ENCODE results near the gene WDR73. TPM values are rescaled to one million over a fixed set of nuclear protein-coding genes. Genes with fewer than 3 reads are reported as not detected.

The WDR73 gene
- total RNA-seq, 1 experiment from 2014 or later: 53.1 TPM

GRCh38 chr15:84656972-84657371, 2.9 kb upstream of the WDR73 start:
- Mint-ChIP-seq H3K27me3 (ENCODE audit: unreplicated experiment) (no peaks in the 10 kb centered on the region), H3K4me3 (ENCODE audit: low read depth, unreplicated experiment) (peak overlapping the region; percentile 74), H3K4me1 (ENCODE audit: low read depth, unreplicated experiment) (peaks cover 39% of the 10 kb centered on the region), H3K36me3 (ENCODE audit: insufficient read depth, unreplicated experiment) (peaks cover 87% of the 10 kb centered on the region), H3K9me3 (ENCODE audit: low read depth, unreplicated experiment) (no peaks in the 10 kb centered on the region), H3K27ac (ENCODE audit: unreplicated experiment) (no peak overlapping the region)
- TF ChIP-seq, protein P1, sequence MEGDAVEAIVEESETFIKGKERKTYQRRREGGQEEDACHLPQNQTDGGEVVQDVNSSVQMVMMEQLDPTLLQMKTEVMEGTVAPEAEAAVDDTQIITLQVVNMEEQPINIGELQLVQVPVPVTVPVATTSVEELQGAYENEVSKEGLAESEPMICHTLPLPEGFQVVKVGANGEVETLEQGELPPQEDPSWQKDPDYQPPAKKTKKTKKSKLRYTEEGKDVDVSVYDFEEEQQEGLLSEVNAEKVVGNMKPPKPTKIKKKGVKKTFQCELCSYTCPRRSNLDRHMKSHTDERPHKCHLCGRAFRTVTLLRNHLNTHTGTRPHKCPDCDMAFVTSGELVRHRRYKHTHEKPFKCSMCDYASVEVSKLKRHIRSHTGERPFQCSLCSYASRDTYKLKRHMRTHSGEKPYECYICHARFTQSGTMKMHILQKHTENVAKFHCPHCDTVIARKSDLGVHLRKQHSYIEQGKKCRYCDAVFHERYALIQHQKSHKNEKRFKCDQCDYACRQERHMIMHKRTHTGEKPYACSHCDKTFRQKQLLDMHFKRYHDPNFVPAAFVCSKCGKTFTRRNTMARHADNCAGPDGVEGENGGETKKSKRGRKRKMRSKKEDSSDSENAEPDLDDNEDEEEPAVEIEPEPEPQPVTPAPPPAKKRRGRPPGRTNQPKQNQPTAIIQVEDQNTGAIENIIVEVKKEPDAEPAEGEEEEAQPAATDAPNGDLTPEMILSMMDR (IDR thresholded peaks at IDR 0.05; ENCODE audit: unreplicated experiment): no peak
- intact Hi-C loops (cut with micrococcal nuclease; ENCODE audit: unreplicated experiment): loop anchor here (5.0 kb wide), 3 partner anchors 60 to 270 kb away; partner anchors contain the start of gene SEC11A
- CTCF ChIA-PET: interaction anchor here (0.9 kb wide), 1 partner anchor 278 kb away, joined by 3 read pairs; no protein-coding TSS in a partner anchor
- DNase-seq: no peak
- no TSS peak for BruUV-seq (replicated peaks)

DNA sequence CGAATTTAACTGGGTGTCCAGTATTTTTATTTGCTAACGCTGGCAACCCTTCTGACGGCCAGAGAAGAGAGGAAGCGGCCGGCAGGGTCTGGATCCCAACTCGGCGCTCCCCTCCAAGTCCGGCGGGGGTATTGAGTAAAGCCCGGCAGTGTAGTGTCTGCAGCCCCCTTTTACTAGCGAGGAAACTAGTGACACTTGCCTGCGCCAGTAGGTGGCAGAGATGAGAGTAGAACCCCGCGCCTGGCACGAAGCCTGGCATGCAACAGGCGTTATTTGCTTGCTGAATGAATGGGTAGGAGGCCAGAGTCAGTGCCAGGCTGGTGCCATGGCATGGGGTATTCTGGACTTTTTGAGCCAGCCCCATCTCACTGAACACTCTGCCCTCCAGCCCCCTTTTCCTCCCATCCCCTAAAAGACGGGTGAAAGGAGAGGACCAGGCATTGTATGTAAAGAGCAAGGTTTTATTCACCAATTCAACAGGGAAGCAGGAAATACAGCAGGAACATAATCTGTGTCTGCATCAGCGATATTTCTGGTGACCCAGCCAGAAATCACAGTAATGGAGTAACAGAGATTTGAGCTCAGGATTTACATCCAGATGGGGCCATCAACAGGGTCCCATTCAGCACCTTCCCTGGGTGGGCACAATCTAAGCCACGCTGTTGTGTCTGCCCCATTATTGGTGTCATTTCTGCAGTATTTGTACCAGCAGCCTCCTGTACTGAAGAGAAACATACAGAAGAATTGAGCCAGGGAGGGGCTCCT, 788 bp upstream of the WDR73 start:
- intact Hi-C loops (cut with micrococcal nuclease; ENCODE audit: unreplicated experiment): loop anchor here (2.0 to 5.0 kb wide), 4 partner anchors 58 to 272 kb away; partner anchors contain the start of gene SEC11A
- Mint-ChIP-seq H3K27me3 (ENCODE audit: unreplicated experiment) (no peaks in the 10 kb centered on the region), H3K4me1 (ENCODE audit: low read depth, unreplicated experiment) (peaks cover 49% of the 10 kb centered on the region), H3K9me3 (ENCODE audit: low read depth, unreplicated experiment) (no peaks in the 10 kb centered on the region), H3K36me3 (ENCODE audit: insufficient read depth, unreplicated experiment) (peaks cover 82% of the 10 kb centered on the region), H3K4me3 (ENCODE audit: low read depth, unreplicated experiment) (peak overlapping the region; percentile 98), H3K27ac (ENCODE audit: unreplicated experiment) (peak overlapping the region; percentile 98)
- TSS peak; percentile 90 for BruUV-seq (replicated peaks)
- peak; percentile 81 for DNase-seq
- TF ChIP-seq, protein P1 (IDR thresholded peaks at IDR 0.05; ENCODE audit: unreplicated experiment): peak; percentile 80
- CTCF ChIA-PET: interaction anchor here (0.8 to 0.9 kb wide), 4 partner anchors 48 to 84 kb away, joined by 3 to 4 read pairs (median 4); no protein-coding TSS in a partner anchor

GRCh38 chr15:84653584-84653909, 536 bp downstream of the WDR73 start:
- Mint-ChIP-seq H3K27ac (ENCODE audit: unreplicated experiment) (peak overlapping the region; percentile 98), H3K36me3 (ENCODE audit: insufficient read depth, unreplicated experiment) (peaks cover 82% of the 10 kb centered on the region), H3K9me3 (ENCODE audit: low read depth, unreplicated experiment) (no peaks in the 10 kb centered on the region), H3K27me3 (ENCODE audit: unreplicated experiment) (no peaks in the 10 kb centered on the region), H3K4me1 (ENCODE audit: low read depth, unreplicated experiment) (peaks cover 40% of the 10 kb centered on the region), H3K4me3 (ENCODE audit: low read depth, unreplicated experiment) (peak overlapping the region; percentile 98)
- BruUV-seq (replicated peaks): no TSS peak
- TF ChIP-seq, protein P1 (IDR thresholded peaks at IDR 0.05; ENCODE audit: unreplicated experiment): no peak
- CTCF ChIA-PET: interaction anchor here (0.6 to 1.2 kb wide), 2 partner anchors 9 to 65 kb away, joined by 3 read pairs; no protein-coding TSS in a partner anchor
- no peak for DNase-seq
- intact Hi-C loops (cut with micrococcal nuclease; ENCODE audit: unreplicated experiment): no loop called here

- H3K27ac Mint-ChIP-seq (ENCODE audit: unreplicated experiment): no peak overlapping the region
- CTCF ChIA-PET: interaction anchor here (0.8 kb wide), 1 partner anchor 1462 kb away, joined by 5 read pairs; no protein-coding TSS in a partner anchor
Measured at GRCh38 chr15:84649706-84650105, 4.4 kb downstream of the WDR73 start.

More at GRCh38 chr15:84649706-84650105, 4.4 kb downstream of the WDR73 start:
- no peak for DNase-seq
- Mint-ChIP-seq H3K27me3 (ENCODE audit: unreplicated experiment) (no peaks in the 10 kb centered on the region), H3K36me3 (ENCODE audit: insufficient read depth, unreplicated experiment) (peaks cover 90% of the 10 kb centered on the region), H3K4me3 (ENCODE audit: low read depth, unreplicated experiment) (no peak overlapping the region), H3K4me1 (ENCODE audit: low read depth, unreplicated experiment) (peaks cover 19% of the 10 kb centered on the region), H3K9me3 (ENCODE audit: low read depth, unreplicated experiment) (no peaks in the 10 kb centered on the region)
- intact Hi-C loops (cut with micrococcal nuclease; ENCODE audit: unreplicated experiment): no loop called here
- TF ChIP-seq, protein P1 (IDR thresholded peaks at IDR 0.05; ENCODE audit: unreplicated experiment): no peak
- no TSS peak for BruUV-seq (replicated peaks)

All from Calu3 (cell line).